PC-3 (cell line): Measurements from ENCODE around the gene DPP8. TPM values are rescaled to one million over a fixed set of nuclear protein-coding genes. Genes with fewer than 3 reads are reported as not detected.

Experiments
- ATAC-seq: fragments of 200-7000 bp; cut with Tn5 transposase; 2 replicates; pipeline ENCODE4 v1.9.1; 2020; ENCODE audit warnings: mild to moderate bottlenecking, moderate library complexity
- BruUV-seq: library from RNA; stranded (reverse); fragments of 400-500 nt; replicated peaks from 2 replicates; lab custom pipeline; 2021; lab: Mats Ljungman, UMichigan
- CTCF ChIA-PET: fragments of 300-600 bp; sonication (Branson Sonifier 250); formaldehyde crosslinking; loops from one replicate; lab custom pipeline; 2022; ENCODE audit warnings: antibody characterized with exemption; lab: Charles Lee
- POLR2A ChIA-PET: fragments of 300-600 bp; sonication (Branson Sonifier 250); formaldehyde crosslinking; loops from one replicate; lab custom pipeline; 2022; ENCODE audit warnings: antibody characterized with exemption; ENCODE audit not compliant: unreplicated experiment; lab: Charles Lee
- DNase-seq: peaks from one replicate; pipeline ENCODE4 v3.0.0-alpha.2; 2015
- H2AFZ ChIP-seq: fragments of 300-600 bp; sonication (generic); 2 replicates; pipeline ENCODE4 v1.6.0; 2016; ENCODE audit warnings: antibody characterized with exemption, low read length
- H3F3A ChIP-seq: fragments of 300-600 bp; sonication (generic); one replicate; pipeline ENCODE4 v1.6.0; 2017; ENCODE audit warnings: antibody characterized with exemption, low read length, control low read depth, mild to moderate bottlenecking; ENCODE audit not compliant: unreplicated experiment
- H3K27ac ChIP-seq: fragments of 300-600 bp; sonication (generic); 2 replicates; pipeline ENCODE4 v1.5.1; 2016; ENCODE audit warnings: mild to moderate bottlenecking, low read length
- H3K27me3 ChIP-seq: fragments of 300-600 bp; sonication (generic); 2 replicates; pipeline ENCODE4 v1.6.1; 2016; ENCODE audit warnings: low read length, mixed read lengths
- H3K36me3 ChIP-seq: fragments of 300-600 bp; sonication (generic); 2 replicates; pipeline ENCODE4 v1.6.1; 2016; ENCODE audit warnings: low read depth, mixed run types, low read length, mixed read lengths
- H3K4me1 ChIP-seq: fragments of 300-600 bp; sonication (generic); 2 replicates; pipeline ENCODE4 v1.5.1; 2016; ENCODE audit warnings: low read length; ENCODE audit not compliant: insufficient read depth
- H3K4me2 ChIP-seq: fragments of 300-600 bp; sonication (generic); 2 replicates; pipeline ENCODE4 v1.6.0; 2016; ENCODE audit warnings: low read length
- H3K4me3 ChIP-seq: fragments of 300-600 bp; sonication (generic); 2 replicates; pipeline ENCODE4 v1.5.1; 2016; ENCODE audit warnings: mild to moderate bottlenecking, low read length, mixed read lengths
- H3K79me2 ChIP-seq: fragments of 300-600 bp; sonication (generic); 2 replicates; pipeline ENCODE4 v1.6.1; 2017; ENCODE audit warnings: low read length, mixed read lengths
- H3K9ac ChIP-seq: fragments of 300-600 bp; sonication (generic); 2 replicates; pipeline ENCODE4 v1.6.0; 2016; ENCODE audit warnings: mild to moderate bottlenecking, low read length
- H3K9me2 ChIP-seq: fragments of 300-600 bp; sonication (generic); replicated peaks from 2 replicates; pipeline ENCODE4 v1.6.1; 2016; ENCODE audit warnings: mixed run types, low read length, mixed read lengths
- H3K9me3 ChIP-seq: fragments of 300-600 bp; sonication (generic); 2 replicates; pipeline ENCODE4 v1.6.1; 2016; ENCODE audit warnings: low read length, mixed read lengths
- H4K20me1 ChIP-seq: fragments of 300-600 bp; sonication (generic); 2 replicates; pipeline ENCODE4 v1.6.1; 2016; ENCODE audit warnings: low read length, mixed read lengths
- EZH2 ChIP-seq: fragments of 300-600 bp; sonication (generic); IDR thresholded peaks from one replicate; pipeline ENCODE4 v1.6.1; 2017; ENCODE audit warnings: antibody characterized with exemption, mild to moderate bottlenecking, low read length; ENCODE audit not compliant: unreplicated experiment
- EZH2phosphoT487 ChIP-seq: fragments of 300-600 bp; sonication (generic); IDR thresholded peaks from 2 replicates; pipeline ENCODE4 v1.6.1; 2018; ENCODE audit warnings: mild to moderate bottlenecking, antibody characterized with exemption, low read length, borderline replicate concordance
- intact Hi-C: fragments of 100-400 bp; cut with micrococcal nuclease; formaldehyde crosslinking; loops from 2 replicates; pipeline ENCODE4 v1.9.0; 2023
- total RNA-seq: library from RNA; depleted of rRNA; stranded (reverse); fragments of >200 nt; gene quantifications from 2 replicates; pipeline ENCODE4 v1.2.3, GENCODE V29; 2014
- TF ChIP-seq, protein P1 (sequence below): fragments of 300-600 bp; sonication (generic); conservative IDR thresholded peaks from 2 replicates; pipeline ENCODE4 v1.5.1; 2017; ENCODE audit warnings: antibody characterized with exemption, low read depth, mild to moderate bottlenecking, low read length

The DPP8 gene
- total RNA-seq, 1 experiment from 2014 or later, result 20.6 TPM

DNA sequence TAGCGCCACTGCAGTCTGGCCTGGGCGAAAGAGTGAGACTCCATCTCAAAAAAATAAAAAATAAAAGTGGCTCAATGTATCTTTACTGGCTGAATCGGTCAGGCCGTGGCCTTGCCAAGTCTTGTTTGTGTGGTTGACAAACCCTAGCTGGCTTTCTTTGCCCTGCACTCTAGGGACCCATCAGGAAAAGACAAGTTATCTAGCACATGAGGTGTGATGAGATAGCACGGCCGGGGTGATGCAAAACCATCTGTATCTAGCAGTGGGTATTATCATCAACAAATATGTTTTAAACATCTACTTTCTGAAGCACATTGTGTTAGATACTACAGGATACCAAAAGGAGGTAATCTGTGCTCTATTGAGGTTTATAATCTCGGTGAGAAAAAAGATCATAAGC is 3.9 kb upstream of the DPP8 start:
- peaks cover 4% of the 10 kb centered on the region; the same call in 1 of the 2 replicates for H4K20me1 ChIP-seq
- H3K4me1 ChIP-seq, result peaks cover 13% of the 10 kb centered on the region
- no peak overlapping the region for H3K4me2 ChIP-seq
- TF ChIP-seq, protein P1, sequence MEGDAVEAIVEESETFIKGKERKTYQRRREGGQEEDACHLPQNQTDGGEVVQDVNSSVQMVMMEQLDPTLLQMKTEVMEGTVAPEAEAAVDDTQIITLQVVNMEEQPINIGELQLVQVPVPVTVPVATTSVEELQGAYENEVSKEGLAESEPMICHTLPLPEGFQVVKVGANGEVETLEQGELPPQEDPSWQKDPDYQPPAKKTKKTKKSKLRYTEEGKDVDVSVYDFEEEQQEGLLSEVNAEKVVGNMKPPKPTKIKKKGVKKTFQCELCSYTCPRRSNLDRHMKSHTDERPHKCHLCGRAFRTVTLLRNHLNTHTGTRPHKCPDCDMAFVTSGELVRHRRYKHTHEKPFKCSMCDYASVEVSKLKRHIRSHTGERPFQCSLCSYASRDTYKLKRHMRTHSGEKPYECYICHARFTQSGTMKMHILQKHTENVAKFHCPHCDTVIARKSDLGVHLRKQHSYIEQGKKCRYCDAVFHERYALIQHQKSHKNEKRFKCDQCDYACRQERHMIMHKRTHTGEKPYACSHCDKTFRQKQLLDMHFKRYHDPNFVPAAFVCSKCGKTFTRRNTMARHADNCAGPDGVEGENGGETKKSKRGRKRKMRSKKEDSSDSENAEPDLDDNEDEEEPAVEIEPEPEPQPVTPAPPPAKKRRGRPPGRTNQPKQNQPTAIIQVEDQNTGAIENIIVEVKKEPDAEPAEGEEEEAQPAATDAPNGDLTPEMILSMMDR, result no peak
- no peak for TF ChIP-seq EZH2
- no peak for TF ChIP-seq EZH2phosphoT487
- no peaks in the 10 kb centered on the region for H3K9me2 ChIP-seq
- H3K9ac ChIP-seq, result no peak overlapping the region
- H3K4me3 ChIP-seq, result no peak overlapping the region
- no peak for ATAC-seq
- ChIA-PET CTCF (no interaction called here), POLR2A (no interaction called here)
- no peaks in the 10 kb centered on the region for H3K27me3 ChIP-seq
- intact Hi-C loops, result no loop called here
- H2AFZ ChIP-seq, result no peak overlapping the region
- H3K36me3 ChIP-seq, result no peaks in the 10 kb centered on the region
- H3K9me3 ChIP-seq, result no peaks in the 10 kb centered on the region
- peaks cover 11% of the 10 kb centered on the region for H3K79me2 ChIP-seq
- no peak for DNase-seq
- BruUV-seq, result no TSS peak
- no peak overlapping the region for H3K27ac ChIP-seq
- no peaks in the 10 kb centered on the region for H3F3A ChIP-seq

DNA sequence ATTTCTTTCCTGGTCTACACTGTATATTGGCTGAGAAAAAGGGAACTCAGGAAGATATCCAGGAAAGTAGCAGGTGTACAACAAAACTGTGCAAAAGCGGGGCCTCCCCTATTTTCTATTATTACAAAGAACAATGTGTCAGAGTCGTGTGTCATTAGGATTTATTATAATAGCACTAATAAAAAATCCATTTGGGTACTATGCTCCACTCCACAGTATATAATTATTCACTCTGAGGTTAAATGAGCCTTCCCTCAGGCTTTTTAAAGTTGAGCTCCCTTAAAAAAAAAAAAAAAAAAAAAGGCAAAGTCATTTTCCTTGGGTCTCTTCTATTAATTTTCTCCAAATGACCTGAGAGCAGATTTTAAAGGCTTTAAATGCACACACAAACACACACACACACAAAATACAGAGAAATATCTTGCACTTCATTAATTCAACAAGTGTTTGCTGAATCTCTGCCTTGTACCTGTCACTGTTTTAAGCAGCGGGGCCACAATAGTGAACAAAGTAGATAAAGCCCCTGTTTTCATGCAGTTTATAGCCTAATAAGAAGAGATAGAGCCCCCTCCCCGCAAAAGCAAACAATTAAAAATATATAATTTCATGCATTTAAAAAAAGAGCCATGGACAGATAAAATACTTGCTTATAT is 1.3 kb upstream of the DPP8 start:
- CTCF ChIA-PET, result interaction anchor here (0.6 kb wide), 1 partner anchor 57 kb away, joined by 11 read pairs; no protein-coding TSS in a partner anchor
- intact Hi-C loops, result no loop called here
- H3K27me3 ChIP-seq, result no peaks in the 10 kb centered on the region

More for the DNA sequence above, 1.3 kb upstream of the DPP8 start:
- Histone ChIP-seq H3K4me1 (peaks cover 13% of the 10 kb centered on the region), H3K79me2 (peaks cover 34% of the 10 kb centered on the region), H3F3A (no peaks in the 10 kb centered on the region), H3K36me3 (0 out of 2 replicates have a peak, but pooled peaks cover 4% of the 10 kb centered on the region), H4K20me1 (peaks cover 15% of the 10 kb centered on the region), H3K4me2 (no peak overlapping the region), H3K27ac (no peak overlapping the region), H3K4me3 (no peak overlapping the region), H3K9me3 (no peaks in the 10 kb centered on the region), H3K9me2 (no peaks in the 10 kb centered on the region), H2AFZ (no peak overlapping the region), H3K9ac (no peak overlapping the region)
- no peak for DNase-seq
- POLR2A ChIA-PET, result no interaction called here
- no TSS peak for BruUV-seq
- TF ChIP-seq EZH2phosphoT487 (no peak), EZH2 (no peak)
- TF ChIP-seq, protein P1, result no peak
- no peak for ATAC-seq
